Measurements from ENCODE around the gene STK32C. TPM values are rescaled to one million over a fixed set of nuclear protein-coding genes. Genes with fewer than 3 reads are reported as not detected.

The STK32C gene
- total RNA-seq, 1 donor from 2014 or later: 4.7 TPM

DNA sequence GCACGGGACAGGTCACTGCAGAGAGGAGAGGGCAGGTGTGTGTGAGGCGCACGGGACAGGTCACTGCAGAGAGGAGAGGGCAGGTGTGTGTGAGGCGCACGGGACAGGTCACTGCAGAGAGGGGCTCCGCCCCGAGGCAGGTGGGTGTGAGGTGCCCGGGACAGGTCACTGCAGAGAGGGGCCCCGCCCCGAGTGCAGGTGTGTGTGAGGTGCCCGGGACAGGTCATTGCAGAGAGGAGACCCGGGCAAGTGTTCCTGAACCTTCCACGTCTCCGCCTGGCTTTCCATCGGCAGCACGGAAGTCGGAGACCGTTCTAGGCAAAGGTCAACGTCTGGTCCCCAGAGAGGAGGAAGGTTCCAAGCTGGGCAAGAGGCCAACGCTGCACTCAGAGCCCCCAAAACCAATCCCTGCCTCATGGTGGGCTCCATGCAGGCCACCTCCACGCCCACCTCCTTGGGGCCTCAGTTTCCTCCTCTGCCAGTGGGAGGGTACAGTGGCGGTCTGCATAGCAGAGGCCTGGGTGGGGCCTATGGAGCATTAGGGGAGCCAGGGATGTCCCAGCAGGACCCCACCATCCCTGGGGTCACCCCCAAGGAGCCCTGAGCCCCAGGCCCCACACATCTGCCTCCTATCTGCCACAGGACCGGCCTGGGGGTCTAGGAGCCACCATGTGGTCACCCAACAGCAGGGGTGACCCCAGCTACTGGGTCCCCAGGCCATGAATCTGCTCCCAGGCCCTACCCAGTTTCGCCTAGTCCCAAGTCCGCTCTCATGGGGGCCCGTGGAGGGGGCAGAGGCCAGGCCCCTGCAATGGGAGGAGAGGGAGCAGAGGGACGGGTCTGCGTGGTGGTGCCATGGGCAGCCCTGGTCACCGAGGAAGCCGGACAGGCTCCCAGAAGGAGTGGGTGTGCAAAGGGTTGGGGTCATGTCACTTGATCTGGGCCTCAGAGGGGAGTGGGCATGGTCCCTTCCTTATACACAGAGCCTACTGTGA, 57.0 kb downstream of the STK32C start:
- intact Hi-C loops (cut with DNase I): no loop called here
- H3K36me3 ChIP-seq: no peaks in the 10 kb centered on the region
- no peaks in the 10 kb centered on the region for H3K27me3 ChIP-seq
- no peaks in the 10 kb centered on the region for H3K4me1 ChIP-seq
- no peak overlapping the region for H3K4me3 ChIP-seq
- H3K9me3 ChIP-seq: no peaks in the 10 kb centered on the region
- TF ChIP-seq CTCF (IDR thresholded peaks at IDR 0.05) (no peak), POLR2AphosphoS5 (IDR thresholded peaks at IDR 0.05; ENCODE audit: insufficient read depth in 1 of 2, low read depth in 1 of 2) (no peak), POLR2A (IDR thresholded peaks at IDR 0.05) (no peak)
- H3K27ac ChIP-seq: no peak overlapping the region
- no peak for DNase-seq (ENCODE audit: extremely low spot score in 2 of 2)

DNA sequence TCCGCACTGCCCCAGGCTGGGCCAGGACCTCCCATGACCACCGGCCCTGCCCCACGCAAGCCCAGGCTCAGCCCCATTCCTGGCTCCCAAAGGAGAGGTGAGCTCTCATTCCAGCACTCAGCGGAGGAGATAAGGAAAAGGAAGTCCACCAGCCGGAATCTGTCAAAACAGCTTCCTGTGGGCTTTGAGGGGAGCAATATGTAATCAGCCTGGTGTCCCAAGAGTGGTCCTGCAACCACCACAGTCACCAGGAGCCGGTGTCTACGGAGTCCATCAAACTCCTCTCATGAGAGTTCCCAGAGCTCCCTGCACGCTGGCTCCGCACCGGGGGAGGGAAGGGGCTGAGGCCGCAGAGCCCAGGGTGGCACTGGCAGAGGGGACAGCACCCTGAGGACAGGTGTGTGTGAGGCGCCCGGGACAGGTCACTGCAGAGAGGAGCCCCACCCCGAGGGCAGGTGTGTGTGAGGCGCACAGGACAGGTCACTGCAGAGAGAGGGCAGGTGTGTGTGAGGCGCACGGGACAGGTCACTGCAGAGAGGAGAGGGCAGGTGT, 57.9 kb downstream of the STK32C start:
- intact Hi-C loops (cut with DNase I): no loop called here
- Histone ChIP-seq H3K36me3 (no peaks in the 10 kb centered on the region), H3K4me3 (no peak overlapping the region), H3K9me3 (no peaks in the 10 kb centered on the region), H3K4me1 (no peaks in the 10 kb centered on the region), H3K27me3 (no peaks in the 10 kb centered on the region), H3K27ac (no peak overlapping the region)
- TF ChIP-seq CTCF (IDR thresholded peaks at IDR 0.05): no peak
- no peak for TF ChIP-seq POLR2AphosphoS5 (IDR thresholded peaks at IDR 0.05; ENCODE audit: insufficient read depth in 1 of 2, low read depth in 1 of 2)
- no peak for TF ChIP-seq POLR2A (IDR thresholded peaks at IDR 0.05)
- no peak for DNase-seq (ENCODE audit: extremely low spot score in 2 of 2)

GRCh38 chr10:132249226-132249724, 58.5 kb downstream of the STK32C start:
- Histone ChIP-seq H3K9me3 (no peaks in the 10 kb centered on the region), H3K27ac (no peak overlapping the region), H3K4me3 (no peak overlapping the region), H3K36me3 (no peaks in the 10 kb centered on the region), H3K27me3 (no peaks in the 10 kb centered on the region), H3K4me1 (no peaks in the 10 kb centered on the region)
- intact Hi-C loops (cut with DNase I): no loop called here
- no peak for TF ChIP-seq CTCF (IDR thresholded peaks at IDR 0.05)
- no peak for TF ChIP-seq POLR2A (IDR thresholded peaks at IDR 0.05)
- no peak for TF ChIP-seq POLR2AphosphoS5 (IDR thresholded peaks at IDR 0.05; ENCODE audit: insufficient read depth in 1 of 2, low read depth in 1 of 2)
- DNase-seq (ENCODE audit: extremely low spot score in 2 of 2): no peak

GRCh38 chr10:132248455-132249225, 59.1 kb downstream of the STK32C start:
- H3K9me3 ChIP-seq: no peaks in the 10 kb centered on the region
- TF ChIP-seq CTCF (IDR thresholded peaks at IDR 0.05): no peak
- TF ChIP-seq POLR2AphosphoS5 (IDR thresholded peaks at IDR 0.05; ENCODE audit: insufficient read depth in 1 of 2, low read depth in 1 of 2): no peak
- TF ChIP-seq POLR2A (IDR thresholded peaks at IDR 0.05): no peak
- no peaks in the 10 kb centered on the region for H3K36me3 ChIP-seq
- intact Hi-C loops (cut with DNase I): no loop called here
- no peak overlapping the region for H3K27ac ChIP-seq
- H3K27me3 ChIP-seq: no peaks in the 10 kb centered on the region
- no peaks in the 10 kb centered on the region for H3K4me1 ChIP-seq
- DNase-seq (ENCODE audit: extremely low spot score in 2 of 2): no peak
- no peak overlapping the region for H3K4me3 ChIP-seq
